GM12878 (cell line): Measurements from ENCODE around the gene MLXIP. TPM values are rescaled to one million over a fixed set of nuclear protein-coding genes. Genes with fewer than 3 reads are reported as not detected.

Experiments used
- ATAC-seq: fragments of 200-7000 bp; cut with Tn5 transposase; 3 replicates; pipeline ENCODE4 v1.9.1; 2020; ENCODE audit warnings: mild to moderate bottlenecking, moderate library complexity
- BruUV-seq: library from RNA; stranded (reverse); fragments of 400-500 nt; replicated peaks from 2 replicates; lab custom pipeline; 2021; lab: Mats Ljungman, UMichigan
- CTCF ChIA-PET: fragments of 300-600 bp; sonication (Branson Sonifier 250); formaldehyde crosslinking; extraction: SDS; loops from one replicate; lab custom pipeline; 2021; ENCODE audit warnings: inconsistent platforms; lab: Yijun Ruan, JAX
- POLR2A ChIA-PET: fragments of 350-600 bp; formaldehyde crosslinking; extraction: SDS; loops from one replicate; lab custom pipeline; 2021; ENCODE audit warnings: inconsistent platforms; lab: Charles Lee
- RAD21 ChIA-PET: fragments of 300-600 bp; sonication (Branson Sonifier 250); formaldehyde crosslinking; loops from one replicate; lab custom pipeline; 2023; ENCODE audit warnings: antibody characterized with exemption; ENCODE audit not compliant: unreplicated experiment; lab: Charles Lee
- SMC1A ChIA-PET: fragments of 300-600 bp; sonication (Branson Sonifier 250); formaldehyde crosslinking; loops from one replicate; lab custom pipeline; 2023; ENCODE audit not compliant: unreplicated experiment, uncharacterized antibody; lab: Charles Lee
- DNase-seq: peaks from one replicate; pipeline ENCODE4 v3.0.0-alpha.2; 2011; ENCODE audit warnings: low read depth, low spot score
- FAIRE-seq: peaks from 3 replicates; lab custom pipeline; 2011; peaks lifted over from hg19 to GRCh38; lab: Jason Lieb, UNC
- H2AFZ ChIP-seq: 2 replicates; pipeline ENCODE4 v1.6.0; 2011; ENCODE audit warnings: low read depth, low read length, control low read depth; ENCODE audit not compliant: control insufficient read depth
- H3K27ac ChIP-seq: 2 replicates; pipeline ENCODE4 v1.5.1; 2011; ENCODE audit warnings: control low read depth; ENCODE audit not compliant: control insufficient read depth, insufficient read depth
- H3K27me3 ChIP-seq, 2 experiments: replicated peaks in 1 of 2; 2 replicates each; pipeline versions ENCODE4 v1.6.0 to v1.6.1; 2011; ENCODE audit warnings: low read length in 1 of 2; ENCODE audit not compliant: control insufficient read depth in 2 of 2, insufficient read depth in 2 of 2
- H3K36me3 ChIP-seq, 2 experiments: 2 replicates each; pipeline ENCODE4 v1.5.1; 2011; ENCODE audit warnings: low read length in 1 of 2; ENCODE audit not compliant: control insufficient read depth in 2 of 2, insufficient read depth in 2 of 2
- H3K4me1 ChIP-seq: 2 replicates; pipeline ENCODE4 v1.6.1; 2011; ENCODE audit warnings: mild to moderate bottlenecking, low read length, moderate library complexity, mixed read lengths; ENCODE audit not compliant: control insufficient read depth, insufficient read depth
- H3K4me2 ChIP-seq: 2 replicates; pipeline ENCODE4 v1.6.0; 2011; ENCODE audit warnings: control low read depth; ENCODE audit not compliant: control insufficient read depth, insufficient read depth
- H3K4me3 ChIP-seq: fragments of 200-600 bp; sonication (generic); 2 replicates; pipeline ENCODE4 v1.5.1; 2016
- H3K79me2 ChIP-seq: 2 replicates; pipeline ENCODE4 v1.6.0; 2011; ENCODE audit warnings: low read length; ENCODE audit not compliant: control insufficient read depth, insufficient read depth
- H3K9ac ChIP-seq: 2 replicates; pipeline ENCODE4 v1.8.0; 2011; ENCODE audit warnings: low read length, control low read depth, mixed read lengths; ENCODE audit not compliant: control insufficient read depth, insufficient read depth
- H3K9me3 ChIP-seq: replicated peaks from 3 replicates; pipeline ENCODE4 v1.5.1; 2011; ENCODE audit warnings: mild to moderate bottlenecking, low read length; ENCODE audit not compliant: control insufficient read depth, insufficient read depth
- H4K20me1 ChIP-seq: 2 replicates; pipeline ENCODE4 v1.6.0; 2011; ENCODE audit not compliant: control insufficient read depth, insufficient read depth
- E2F8 ChIP-seq: fragments of 450-650 bp; IDR thresholded peaks from 2 replicates; pipeline ENCODE4 v1.6.1; 2018; ENCODE audit warnings: mild to moderate bottlenecking, low read depth, moderate library complexity; ENCODE audit not compliant: partially characterized antibody
- HCFC1 ChIP-seq: fragments of 150-350 bp; IDR thresholded peaks from 2 replicates; pipeline ENCODE4 v1.6.1; 2014; ENCODE audit warnings: low read length
- KDM1A ChIP-seq: fragments of 200-600 bp; sonication (generic); IDR thresholded peaks from 2 replicates; pipeline ENCODE4 v1.6.1; 2016; ENCODE audit warnings: borderline replicate concordance
- NFYB ChIP-seq: IDR thresholded peaks from 2 replicates; pipeline ENCODE4 v1.6.1; 2011; ENCODE audit warnings: low read depth, mild to moderate bottlenecking, low read length, improper control_type of control experiment, moderate library complexity; ENCODE audit not compliant: insufficient read depth
- NR2C2 ChIP-seq: IDR thresholded peaks from 2 replicates; pipeline ENCODE4 v1.6.1; 2011; ENCODE audit warnings: borderline replicate concordance, low read depth; ENCODE audit not compliant: control insufficient read depth, insufficient read length
- PAX5 ChIP-seq: IDR thresholded peaks from 2 replicates; pipeline ENCODE4 v1.6.1; 2011; ENCODE audit warnings: low read depth, low read length, borderline replicate concordance
- TCF12 ChIP-seq: IDR thresholded peaks from 2 replicates; pipeline ENCODE4 v1.6.1; 2011; ENCODE audit warnings: low read depth, mild to moderate bottlenecking, low read length
- WGBS: methylation state at CpG from one replicate; pipeline ENCODE4 v1.1.6; 2016; ENCODE audit warnings: low lambda C conversion rate; ENCODE audit not compliant: insufficient replicate concordance, insufficient coverage; ENCODE audit errors: missing lambda C conversion rate; 5-methylcytosine and 5-hydroxymethylcytosine counted together
- in situ Hi-C: fragments of 300-500 bp; cut with MboI; formaldehyde crosslinking; loops from 9 replicates; pipeline ENCODE4 v1.14.3; 2018; ENCODE audit warnings: mixed read lengths
- intact Hi-C: fragments of 100-400 bp; cut with micrococcal nuclease; formaldehyde crosslinking; loops from one replicate; pipeline ENCODE4 v1.14.2; 2022; ENCODE audit not compliant: unreplicated experiment
- polyA plus RNA-seq, 11 experiments: library from polyadenylated mRNA; depleted of rRNA in 4 of 11; unstranded in 6 of 11; stranded (reverse) in 5 of 11; fragments of >200 nt; fragmentation: Nextera tagmentation in 4 of 11; fragmentation: Illumina TruSeq in 1 of 11; extraction: Ambion mirVana in 4 of 11; extraction: Trizol in 1 of 11; gene quantifications; 1 replicate in 1 of 11; 2 replicates in 10 of 11; pipeline versions ENCODE4 v1.2.1 to v1.2.3, GENCODE V29; 2011 to 2016; ENCODE audit warnings: inconsistent platforms in 2 of 11, missing spikeins in 2 of 11, low read depth in 1 of 11
- total RNA-seq, 4 experiments: library from RNA; depleted of rRNA in 3 of 4; stranded (reverse); fragments of >200 nt in 3 of 4; fragmentation: Illumina TruSeq in 1 of 4; extraction: Trizol in 1 of 4; gene quantifications; 2 replicates each; pipeline versions ENCODE4 v1.2.1 to v1.2.3, GENCODE V29; 2013 to 2021
- TF ChIP-seq, protein P1 (sequence below): fragments of 150-350 bp; IDR thresholded peaks from 2 replicates; pipeline ENCODE4 v1.6.1; 2016; ENCODE audit warnings: low read depth, low read length
- TF ChIP-seq, protein P2 (sequence below): IDR thresholded peaks from 2 replicates; pipeline ENCODE4 v1.6.1; 2012; ENCODE audit warnings: low read depth, low read length, improper control_type of control experiment
- TF ChIP-seq, protein P3 (sequence below): fragments of 450-650 bp; IDR thresholded peaks from 2 replicates; pipeline ENCODE4 v1.6.1; 2017; ENCODE audit warnings: mild to moderate bottlenecking, moderate library complexity

The MLXIP gene
- total and polyA plus RNA-seq, 10 of the 15 experiments (the other 5 are each of a cell fraction or from before 2014, with no cell fraction given) = 1.1 to 23.7 (median 7.0) TPM

DNA sequence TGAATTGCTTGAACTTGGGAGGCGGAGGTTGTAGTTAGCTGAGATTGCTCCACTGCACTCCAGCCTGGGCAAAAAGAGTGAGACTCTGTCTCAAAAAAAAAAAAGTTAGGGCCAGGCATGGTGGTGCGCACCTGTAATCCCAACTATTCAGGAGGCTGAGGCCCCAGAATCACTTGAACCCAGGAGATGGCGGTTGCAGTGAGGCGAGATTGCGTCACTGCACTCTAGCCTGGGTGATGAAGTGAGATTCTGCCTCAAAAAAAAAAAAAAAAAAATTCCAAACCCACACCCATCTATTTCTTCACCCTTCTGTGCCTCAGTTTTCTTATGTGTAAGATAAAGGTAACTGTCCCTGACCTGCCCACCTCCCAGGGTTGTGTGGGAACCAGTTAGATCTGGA lies 11.0 kb upstream of the MLXIP start:
- Histone ChIP-seq H3K9me3 (no peaks in the 10 kb centered on the region), H3K27me3 (no peaks in the 10 kb centered on the region), H3K4me3 (peak overlapping the region; percentile 48; the same call in 1 of the 2 replicates), H4K20me1 (no peaks in the 10 kb centered on the region), H3K36me3 (no peaks in the 10 kb centered on the region), H3K79me2 (no peaks in the 10 kb centered on the region), H3K4me1 (peaks cover 15% of the 10 kb centered on the region), H3K27ac (0 out of 2 replicates have a peak overlapping the region, but pooled peaks have one; percentile 9), H2AFZ (no peak overlapping the region; the same call in 1 of the 2 replicates), H3K4me2 (peak overlapping the region; percentile 86), H3K9ac (no peak overlapping the region)
- ATAC-seq (no peak; the same call in 2 of the 3 replicates), DNase-seq (no peak), FAIRE-seq (no peak)
- in situ Hi-C loops (no loop called here), intact Hi-C loops (no loop called here)
- ChIA-PET RAD21 (interaction anchor here (0.7 to 3.4 kb wide), 5 partner anchors 12 to 695 kb away, joined by 3 to 10 read pairs (median 4); partner anchors contain the start of gene LRRC43), SMC1A (interaction anchor here (1.0 to 2.4 kb wide), 3 partner anchors 13 to 52 kb away, joined by 3 to 15 read pairs (median 3); no protein-coding TSS in a partner anchor), POLR2A (interaction anchor here (0.6 to 2.5 kb wide), 4 partner anchors 11 to 653 kb away, joined by 3 to 14 read pairs (median 8); partner anchors contain the start of gene MLXIP), CTCF (interaction anchor here (0.6 to 2.5 kb wide), 5 partner anchors 14 to 573 kb away, joined by 3 to 15 read pairs (median 10); no protein-coding TSS in a partner anchor)
- no peak for TF ChIP-seq NR2C2
- TF ChIP-seq HCFC1 = no peak
- TF ChIP-seq KDM1A = no peak
- TF ChIP-seq, protein P1, sequence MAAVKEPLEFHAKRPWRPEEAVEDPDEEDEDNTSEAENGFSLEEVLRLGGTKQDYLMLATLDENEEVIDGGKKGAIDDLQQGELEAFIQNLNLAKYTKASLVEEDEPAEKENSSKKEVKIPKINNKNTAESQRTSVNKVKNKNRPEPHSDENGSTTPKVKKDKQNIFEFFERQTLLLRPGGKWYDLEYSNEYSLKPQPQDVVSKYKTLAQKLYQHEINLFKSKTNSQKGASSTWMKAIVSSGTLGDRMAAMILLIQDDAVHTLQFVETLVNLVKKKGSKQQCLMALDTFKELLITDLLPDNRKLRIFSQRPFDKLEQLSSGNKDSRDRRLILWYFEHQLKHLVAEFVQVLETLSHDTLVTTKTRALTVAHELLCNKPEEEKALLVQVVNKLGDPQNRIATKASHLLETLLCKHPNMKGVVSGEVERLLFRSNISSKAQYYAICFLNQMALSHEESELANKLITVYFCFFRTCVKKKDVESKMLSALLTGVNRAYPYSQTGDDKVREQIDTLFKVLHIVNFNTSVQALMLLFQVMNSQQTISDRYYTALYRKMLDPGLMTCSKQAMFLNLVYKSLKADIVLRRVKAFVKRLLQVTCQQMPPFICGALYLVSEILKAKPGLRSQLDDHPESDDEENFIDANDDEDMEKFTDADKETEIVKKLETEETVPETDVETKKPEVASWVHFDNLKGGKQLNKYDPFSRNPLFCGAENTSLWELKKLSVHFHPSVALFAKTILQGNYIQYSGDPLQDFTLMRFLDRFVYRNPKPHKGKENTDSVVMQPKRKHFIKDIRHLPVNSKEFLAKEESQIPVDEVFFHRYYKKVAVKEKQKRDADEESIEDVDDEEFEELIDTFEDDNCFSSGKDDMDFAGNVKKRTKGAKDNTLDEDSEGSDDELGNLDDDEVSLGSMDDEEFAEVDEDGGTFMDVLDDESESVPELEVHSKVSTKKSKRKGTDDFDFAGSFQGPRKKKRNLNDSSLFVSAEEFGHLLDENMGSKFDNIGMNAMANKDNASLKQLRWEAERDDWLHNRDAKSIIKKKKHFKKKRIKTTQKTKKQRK = no peak
- TF ChIP-seq, protein P2, sequence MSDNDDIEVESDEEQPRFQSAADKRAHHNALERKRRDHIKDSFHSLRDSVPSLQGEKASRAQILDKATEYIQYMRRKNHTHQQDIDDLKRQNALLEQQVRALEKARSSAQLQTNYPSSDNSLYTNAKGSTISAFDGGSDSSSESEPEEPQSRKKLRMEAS = no peak
- TF ChIP-seq, protein P3, sequence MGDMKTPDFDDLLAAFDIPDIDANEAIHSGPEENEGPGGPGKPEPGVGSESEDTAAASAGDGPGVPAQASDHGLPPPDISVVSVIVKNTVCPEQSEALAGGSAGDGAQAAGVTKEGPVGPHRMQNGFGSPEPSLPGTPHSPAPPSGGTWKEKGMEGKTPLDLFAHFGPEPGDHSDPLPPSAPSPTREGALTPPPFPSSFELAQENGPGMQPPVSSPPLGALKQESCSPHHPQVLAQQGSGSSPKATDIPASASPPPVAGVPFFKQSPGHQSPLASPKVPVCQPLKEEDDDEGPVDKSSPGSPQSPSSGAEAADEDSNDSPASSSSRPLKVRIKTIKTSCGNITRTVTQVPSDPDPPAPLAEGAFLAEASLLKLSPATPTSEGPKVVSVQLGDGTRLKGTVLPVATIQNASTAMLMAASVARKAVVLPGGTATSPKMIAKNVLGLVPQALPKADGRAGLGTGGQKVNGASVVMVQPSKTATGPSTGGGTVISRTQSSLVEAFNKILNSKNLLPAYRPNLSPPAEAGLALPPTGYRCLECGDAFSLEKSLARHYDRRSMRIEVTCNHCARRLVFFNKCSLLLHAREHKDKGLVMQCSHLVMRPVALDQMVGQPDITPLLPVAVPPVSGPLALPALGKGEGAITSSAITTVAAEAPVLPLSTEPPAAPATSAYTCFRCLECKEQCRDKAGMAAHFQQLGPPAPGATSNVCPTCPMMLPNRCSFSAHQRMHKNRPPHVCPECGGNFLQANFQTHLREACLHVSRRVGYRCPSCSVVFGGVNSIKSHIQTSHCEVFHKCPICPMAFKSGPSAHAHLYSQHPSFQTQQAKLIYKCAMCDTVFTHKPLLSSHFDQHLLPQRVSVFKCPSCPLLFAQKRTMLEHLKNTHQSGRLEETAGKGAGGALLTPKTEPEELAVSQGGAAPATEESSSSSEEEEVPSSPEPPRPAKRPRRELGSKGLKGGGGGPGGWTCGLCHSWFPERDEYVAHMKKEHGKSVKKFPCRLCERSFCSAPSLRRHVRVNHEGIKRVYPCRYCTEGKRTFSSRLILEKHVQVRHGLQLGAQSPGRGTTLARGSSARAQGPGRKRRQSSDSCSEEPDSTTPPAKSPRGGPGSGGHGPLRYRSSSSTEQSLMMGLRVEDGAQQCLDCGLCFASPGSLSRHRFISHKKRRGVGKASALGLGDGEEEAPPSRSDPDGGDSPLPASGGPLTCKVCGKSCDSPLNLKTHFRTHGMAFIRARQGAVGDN = no peak
- TF ChIP-seq PAX5 = no peak
- no peak for TF ChIP-seq NFYB
- TF ChIP-seq TCF12 = no peak
- no peak for TF ChIP-seq E2F8
- no TSS peak for BruUV-seq
- WGBS = 95% methylated on average over 5 of the region's 5 CpGs
